Ishikawa (cell line): ENCODE results near the gene STK4.

Experiments
- CEBPB ChIP-seq: IDR thresholded peaks from 2 replicates; pipeline ENCODE4 v1.6.1; 2012
- CREB1 ChIP-seq: IDR thresholded peaks from 2 replicates; pipeline ENCODE4 v1.6.1; 2012; ENCODE audit warnings: low read depth
- EGR1 ChIP-seq: IDR thresholded peaks from 2 replicates; pipeline ENCODE4 v1.6.1; 2012
- EP300 ChIP-seq: IDR thresholded peaks from 2 replicates; pipeline ENCODE4 v1.6.1; 2012; ENCODE audit warnings: borderline replicate concordance
- FOXM1 ChIP-seq: IDR thresholded peaks from 2 replicates; pipeline ENCODE4 v1.6.1; 2012; ENCODE audit warnings: low read depth, borderline replicate concordance
- NFIC ChIP-seq: IDR thresholded peaks from 2 replicates; pipeline ENCODE4 v1.6.1; 2012
- RAD21 ChIP-seq: IDR thresholded peaks from 2 replicates; pipeline ENCODE4 v1.6.1; 2012; ENCODE audit warnings: low read depth
- REST ChIP-seq: IDR thresholded peaks from 2 replicates; pipeline ENCODE4 v1.6.1; 2012; ENCODE audit warnings: low read depth, mild to moderate bottlenecking
- TAF1 ChIP-seq: IDR thresholded peaks from 2 replicates; pipeline ENCODE4 v1.6.1; 2012; ENCODE audit warnings: low read depth, mild to moderate bottlenecking
- TCF12 ChIP-seq: IDR thresholded peaks from 2 replicates; pipeline ENCODE4 v1.6.1; 2012; ENCODE audit warnings: low read depth
- TEAD4 ChIP-seq: IDR thresholded peaks from 2 replicates; pipeline ENCODE4 v1.6.1; 2012
- USF1 ChIP-seq: IDR thresholded peaks from 2 replicates; pipeline ENCODE4 v1.6.1; 2012
- YY1 ChIP-seq: IDR thresholded peaks from 2 replicates; pipeline ENCODE4 v1.6.1; 2012; ENCODE audit warnings: low read depth
- ZBTB7A ChIP-seq: IDR thresholded peaks from 2 replicates; pipeline ENCODE4 v1.6.1; 2012; ENCODE audit warnings: low read depth
- TF ChIP-seq, protein P1 (sequence below): IDR thresholded peaks from 2 replicates; pipeline ENCODE4 v1.6.1; 2012

The STK4 gene

DNA sequence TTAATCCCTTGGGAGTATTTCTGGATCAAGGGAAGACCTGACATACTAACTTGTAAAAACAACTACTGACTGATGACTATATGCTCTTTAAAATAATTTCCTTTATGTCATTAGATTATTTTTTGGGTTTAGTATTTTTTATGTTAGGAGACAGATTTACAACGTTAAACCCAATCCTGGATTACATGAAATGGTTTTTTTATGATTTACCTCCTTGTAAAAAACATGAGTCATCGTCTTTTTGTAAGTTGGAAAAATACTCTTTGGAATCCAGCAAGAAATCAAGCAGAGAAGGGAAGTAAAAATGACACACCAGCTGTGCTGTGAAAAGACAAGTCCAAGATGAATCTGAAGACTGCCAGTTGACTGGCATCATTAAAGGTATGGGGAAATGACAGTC is 6.7 kb downstream of the STK4 start:
- TF ChIP-seq NFIC (no peak), ZBTB7A (no peak), YY1 (no peak), TEAD4 (no peak), EP300 (no peak), REST (no peak), CREB1 (no peak), USF1 (no peak), CEBPB (no peak), EGR1 (no peak), TAF1 (no peak), RAD21 (no peak), TCF12 (no peak), FOXM1 (no peak)
- TF ChIP-seq, protein P1, sequence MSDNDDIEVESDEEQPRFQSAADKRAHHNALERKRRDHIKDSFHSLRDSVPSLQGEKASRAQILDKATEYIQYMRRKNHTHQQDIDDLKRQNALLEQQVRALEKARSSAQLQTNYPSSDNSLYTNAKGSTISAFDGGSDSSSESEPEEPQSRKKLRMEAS: no peak

DNA sequence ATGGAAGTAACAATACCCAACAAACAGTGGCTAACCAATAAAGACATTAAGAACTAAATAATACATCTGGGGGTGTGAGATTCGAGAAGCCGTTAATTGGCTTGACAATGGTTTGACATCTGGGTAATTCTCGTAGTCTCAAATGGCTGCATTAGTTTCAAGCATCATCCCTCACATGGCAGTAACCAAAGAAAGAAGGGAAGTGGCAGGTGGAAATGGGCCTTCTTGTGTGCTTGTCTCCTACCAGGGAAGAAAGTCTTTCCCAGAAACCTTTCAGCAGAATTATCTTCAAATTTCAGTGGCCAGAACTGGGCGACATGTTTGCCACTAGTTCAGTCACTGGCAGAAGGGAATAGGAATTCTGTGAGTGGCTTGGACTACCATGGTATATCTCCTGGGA is 10.4 kb downstream of the STK4 start:
- TF ChIP-seq, protein P1: no peak
- TF ChIP-seq ZBTB7A (no peak), RAD21 (no peak), NFIC (no peak), TAF1 (no peak), EP300 (no peak), USF1 (no peak), CEBPB (no peak), FOXM1 (no peak), TEAD4 (no peak), TCF12 (no peak), REST (no peak), YY1 (no peak), CREB1 (no peak), EGR1 (no peak)

DNA sequence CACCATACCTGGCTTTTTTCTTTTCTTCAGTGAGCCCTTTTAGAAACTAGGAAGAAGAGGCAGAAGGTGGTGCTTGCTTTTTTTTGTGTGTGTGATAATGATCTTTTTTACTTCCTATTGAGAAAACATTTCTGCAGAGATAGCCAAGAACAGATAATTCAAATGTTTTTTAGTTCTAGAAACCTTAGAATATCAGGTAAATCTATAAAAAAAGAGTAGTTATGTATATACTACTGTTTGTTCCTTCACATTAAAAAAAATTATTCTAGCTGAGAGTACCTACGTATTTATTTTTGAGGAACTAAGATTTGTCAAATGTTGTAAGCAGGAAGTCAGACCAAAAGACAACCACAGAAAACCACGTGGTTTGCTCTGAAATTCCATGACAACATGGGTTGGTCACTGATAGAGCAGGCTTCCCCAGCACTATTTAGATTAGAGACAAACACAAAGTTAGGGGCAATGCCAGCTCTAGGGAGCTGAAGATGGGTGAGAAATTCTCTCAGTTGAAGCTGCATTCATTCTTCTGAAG is 12.8 kb downstream of the STK4 start:
- TF ChIP-seq TCF12 (no peak), YY1 (no peak), FOXM1 (no peak), CEBPB (no peak), EP300 (no peak), CREB1 (no peak), TAF1 (no peak), USF1 (no peak)
- TF ChIP-seq, protein P1: no peak

DNA sequence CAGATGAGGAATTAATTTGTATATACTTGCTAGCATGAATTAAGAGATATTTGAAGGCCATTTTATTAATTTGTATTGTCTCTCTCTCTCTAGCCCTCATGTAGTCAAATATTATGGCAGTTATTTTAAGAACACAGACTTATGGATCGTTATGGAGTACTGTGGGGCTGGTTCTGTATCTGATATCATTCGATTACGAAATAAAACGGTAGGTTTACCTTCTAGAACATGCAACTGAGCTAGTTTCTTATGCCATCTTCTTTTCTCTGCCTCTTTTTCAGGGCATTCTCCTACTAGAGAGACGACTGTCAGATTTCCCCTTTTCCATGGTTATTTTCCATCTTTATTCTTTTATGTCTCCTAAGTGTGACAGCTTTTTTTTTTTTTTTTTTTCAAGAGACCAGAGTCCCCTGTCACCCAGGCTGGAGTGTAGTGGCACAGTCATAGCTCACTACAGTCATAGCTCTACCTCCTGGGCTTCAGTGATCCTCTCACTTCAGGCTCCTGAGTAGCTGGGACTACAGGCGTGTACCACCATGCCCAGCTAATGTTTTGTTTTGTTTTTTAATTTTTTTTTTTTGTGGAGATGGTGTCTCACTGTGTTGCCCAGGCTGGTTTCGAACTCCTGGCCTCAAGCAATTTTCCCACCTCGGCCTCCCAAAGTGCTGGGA is 15.6 kb downstream of the STK4 start:
- TF ChIP-seq REST (no peak), RAD21 (no peak), TEAD4 (no peak), TAF1 (no peak), USF1 (no peak), EP300 (no peak), TCF12 (no peak), ZBTB7A (no peak), YY1 (no peak), NFIC (no peak), EGR1 (no peak), CREB1 (no peak), FOXM1 (no peak), CEBPB (no peak)
- TF ChIP-seq, protein P1: no peak
